ENCODE results near the gene GPR18.

GPR18 gene

DNA sequence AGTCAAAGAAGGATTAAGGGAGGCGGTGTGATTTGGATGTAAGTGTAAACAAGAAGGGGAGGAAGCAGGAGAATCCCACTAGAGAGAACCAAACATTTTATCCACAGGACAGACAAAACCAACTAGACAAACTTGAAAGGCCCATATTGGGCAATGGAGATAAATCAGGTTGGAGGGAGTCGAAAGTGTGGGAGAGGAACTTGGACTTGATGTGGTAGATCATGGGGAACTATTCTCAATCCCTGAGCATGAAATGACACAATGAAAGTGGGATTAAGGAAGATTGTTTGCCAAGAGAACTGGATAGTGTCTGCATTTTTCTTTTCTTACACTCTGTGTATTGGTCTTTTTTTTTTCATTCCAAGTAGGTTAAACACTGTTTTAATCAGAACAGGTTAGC, 31.1 kb upstream of the GPR18 start:
- no peaks in the 10 kb centered on the region for H3K9me2 ChIP-seq (replicated peaks; ENCODE audit: insufficient read depth, low read length)
- H3K4me2 ChIP-seq (ENCODE audit: low read depth, low read length), result no peak overlapping the region
- H3F3A ChIP-seq (ENCODE audit: insufficient read depth, low read length), result no peaks in the 10 kb centered on the region
- no peak overlapping the region for H3K9ac ChIP-seq (ENCODE audit: low read length)
- H3K27ac ChIP-seq (ENCODE audit: low read length), result no peak overlapping the region
- DNase-seq, result no peak
- H3K4me1 ChIP-seq (ENCODE audit: low read length), result no peaks in the 10 kb centered on the region
- no peaks in the 10 kb centered on the region for H3K36me3 ChIP-seq (replicated peaks; ENCODE audit: insufficient read depth, low read length)
- no peak for TF ChIP-seq EZH2 (optimal IDR thresholded peaks at IDR 0.05; ENCODE audit: low read depth, low read length)
- no peak for TF ChIP-seq EZH2phosphoT487 (IDR thresholded peaks at IDR 0.05; ENCODE audit: low read length)
- TF ChIP-seq, protein P1, sequence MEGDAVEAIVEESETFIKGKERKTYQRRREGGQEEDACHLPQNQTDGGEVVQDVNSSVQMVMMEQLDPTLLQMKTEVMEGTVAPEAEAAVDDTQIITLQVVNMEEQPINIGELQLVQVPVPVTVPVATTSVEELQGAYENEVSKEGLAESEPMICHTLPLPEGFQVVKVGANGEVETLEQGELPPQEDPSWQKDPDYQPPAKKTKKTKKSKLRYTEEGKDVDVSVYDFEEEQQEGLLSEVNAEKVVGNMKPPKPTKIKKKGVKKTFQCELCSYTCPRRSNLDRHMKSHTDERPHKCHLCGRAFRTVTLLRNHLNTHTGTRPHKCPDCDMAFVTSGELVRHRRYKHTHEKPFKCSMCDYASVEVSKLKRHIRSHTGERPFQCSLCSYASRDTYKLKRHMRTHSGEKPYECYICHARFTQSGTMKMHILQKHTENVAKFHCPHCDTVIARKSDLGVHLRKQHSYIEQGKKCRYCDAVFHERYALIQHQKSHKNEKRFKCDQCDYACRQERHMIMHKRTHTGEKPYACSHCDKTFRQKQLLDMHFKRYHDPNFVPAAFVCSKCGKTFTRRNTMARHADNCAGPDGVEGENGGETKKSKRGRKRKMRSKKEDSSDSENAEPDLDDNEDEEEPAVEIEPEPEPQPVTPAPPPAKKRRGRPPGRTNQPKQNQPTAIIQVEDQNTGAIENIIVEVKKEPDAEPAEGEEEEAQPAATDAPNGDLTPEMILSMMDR (IDR thresholded peaks at IDR 0.05; ENCODE audit: low read length), result no peak
- H3K79me2 ChIP-seq (ENCODE audit: low read length), result no peaks in the 10 kb centered on the region
- no peak overlapping the region for H3K4me3 ChIP-seq (ENCODE audit: low read length)
- H3K27me3 ChIP-seq (replicated peaks; ENCODE audit: insufficient read depth, low read length), result no peaks in the 10 kb centered on the region
- H4K20me1 ChIP-seq (ENCODE audit: insufficient read depth, low read length), result 0 out of 2 replicates have a peak, but pooled peaks cover 3% of the 10 kb centered on the region
- no peaks in the 10 kb centered on the region for H3K9me3 ChIP-seq (replicated peaks; ENCODE audit: insufficient read depth, low read length)
- no peak overlapping the region for H2AFZ ChIP-seq (ENCODE audit: low read length)

GRCh38 chr13:99288089-99288488, 29.9 kb upstream of the GPR18 start:
- Histone ChIP-seq H3K79me2 (ENCODE audit: low read length) (no peaks in the 10 kb centered on the region), H4K20me1 (ENCODE audit: insufficient read depth, low read length) (no peaks in the 10 kb centered on the region), H3K36me3 (replicated peaks; ENCODE audit: insufficient read depth, low read length) (no peaks in the 10 kb centered on the region), H2AFZ (ENCODE audit: low read length) (no peak overlapping the region), H3K9me3 (replicated peaks; ENCODE audit: insufficient read depth, low read length) (no peaks in the 10 kb centered on the region), H3F3A (ENCODE audit: insufficient read depth, low read length) (no peaks in the 10 kb centered on the region), H3K27ac (ENCODE audit: low read length) (no peak overlapping the region), H3K9me2 (replicated peaks; ENCODE audit: insufficient read depth, low read length) (no peaks in the 10 kb centered on the region), H3K4me1 (ENCODE audit: low read length) (no peaks in the 10 kb centered on the region), H3K4me3 (ENCODE audit: low read length) (no peak overlapping the region), H3K27me3 (replicated peaks; ENCODE audit: insufficient read depth, low read length) (no peaks in the 10 kb centered on the region), H3K9ac (ENCODE audit: low read length) (no peak overlapping the region), H3K4me2 (ENCODE audit: low read depth, low read length) (no peak overlapping the region)
- no peak for DNase-seq
- TF ChIP-seq EZH2 (optimal IDR thresholded peaks at IDR 0.05; ENCODE audit: low read depth, low read length), result no peak
- TF ChIP-seq EZH2phosphoT487 (IDR thresholded peaks at IDR 0.05; ENCODE audit: low read length), result no peak
- TF ChIP-seq, protein P1 (IDR thresholded peaks at IDR 0.05; ENCODE audit: low read length), result no peak

DNA sequence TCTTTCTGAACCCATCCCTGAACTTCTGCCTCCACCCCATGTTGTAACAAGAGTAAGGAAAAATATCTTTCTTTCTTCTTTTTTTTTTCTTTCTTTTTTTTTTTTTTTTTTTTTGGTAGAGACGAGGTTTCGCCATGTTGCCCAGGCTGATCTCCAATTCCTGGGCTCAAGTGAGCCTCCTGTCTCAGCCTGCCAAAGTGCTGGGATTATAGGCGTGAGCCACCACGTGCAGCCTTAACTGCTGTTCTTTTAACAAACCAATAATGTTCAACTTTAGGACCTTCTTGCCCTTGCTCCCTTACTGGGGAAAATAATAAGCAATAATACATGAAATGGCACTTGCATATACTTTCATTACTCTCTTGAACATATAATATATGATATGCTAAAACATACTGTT, 29.4 kb upstream of the GPR18 start:
- Histone ChIP-seq H3K27me3 (replicated peaks; ENCODE audit: insufficient read depth, low read length) (no peaks in the 10 kb centered on the region), H3K9ac (ENCODE audit: low read length) (no peak overlapping the region), H3K36me3 (replicated peaks; ENCODE audit: insufficient read depth, low read length) (no peaks in the 10 kb centered on the region), H3F3A (ENCODE audit: insufficient read depth, low read length) (no peaks in the 10 kb centered on the region), H2AFZ (ENCODE audit: low read length) (no peak overlapping the region), H3K27ac (ENCODE audit: low read length) (no peak overlapping the region), H3K9me3 (replicated peaks; ENCODE audit: insufficient read depth, low read length) (no peaks in the 10 kb centered on the region), H3K79me2 (ENCODE audit: low read length) (no peaks in the 10 kb centered on the region), H3K4me3 (ENCODE audit: low read length) (no peak overlapping the region), H3K9me2 (replicated peaks; ENCODE audit: insufficient read depth, low read length) (no peaks in the 10 kb centered on the region), H3K4me1 (ENCODE audit: low read length) (no peaks in the 10 kb centered on the region), H4K20me1 (ENCODE audit: insufficient read depth, low read length) (no peaks in the 10 kb centered on the region), H3K4me2 (ENCODE audit: low read depth, low read length) (no peak overlapping the region)
- DNase-seq, result no peak
- TF ChIP-seq EZH2 (optimal IDR thresholded peaks at IDR 0.05; ENCODE audit: low read depth, low read length) (no peak), EZH2phosphoT487 (IDR thresholded peaks at IDR 0.05; ENCODE audit: low read length) (no peak)
- TF ChIP-seq, protein P1 (IDR thresholded peaks at IDR 0.05; ENCODE audit: low read length), result no peak
